HG02870 (cell line): ENCODE results near the gene PLAU.
"Not testable (repeated sequence)": the region's sequence is repeated elsewhere in the genome, so short reads cannot be mapped to it uniquely, and the experiment has no call there.

Experiments
- ATAC-seq: cut with Tn5 transposase; IDR thresholded peaks from one replicate; pipeline ENCODE4 v1.9.1; 2021; ENCODE audit warnings: mild to moderate bottlenecking, moderate library complexity; ENCODE audit not compliant: unreplicated experiment

PLAU gene

DNA sequence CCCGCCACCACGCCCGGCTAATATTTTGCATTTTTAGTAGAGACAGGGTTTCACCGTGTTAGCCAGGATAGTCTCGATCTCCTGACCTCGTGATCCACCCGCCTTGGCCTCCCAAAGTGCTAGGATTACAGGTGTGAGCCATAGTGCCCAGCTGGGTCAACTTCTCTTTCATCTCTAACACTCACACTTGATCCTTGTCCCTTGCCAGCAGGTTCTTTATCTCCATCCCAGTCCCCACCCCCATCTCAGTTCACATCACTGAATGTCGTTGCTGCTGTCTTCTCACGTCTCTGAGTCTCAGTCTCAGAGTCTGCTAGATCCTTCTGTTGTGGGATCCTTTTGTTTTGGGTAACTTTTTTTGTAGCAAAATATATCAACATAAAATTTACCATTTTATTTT is 15.6 kb upstream of the PLAU start:
- not testable (repeated sequence) for ATAC-seq

- ATAC-seq: no peak
Observed at GRCh38 chr10:73897693-73898092, 13.2 kb upstream of the PLAU start.

DNA sequence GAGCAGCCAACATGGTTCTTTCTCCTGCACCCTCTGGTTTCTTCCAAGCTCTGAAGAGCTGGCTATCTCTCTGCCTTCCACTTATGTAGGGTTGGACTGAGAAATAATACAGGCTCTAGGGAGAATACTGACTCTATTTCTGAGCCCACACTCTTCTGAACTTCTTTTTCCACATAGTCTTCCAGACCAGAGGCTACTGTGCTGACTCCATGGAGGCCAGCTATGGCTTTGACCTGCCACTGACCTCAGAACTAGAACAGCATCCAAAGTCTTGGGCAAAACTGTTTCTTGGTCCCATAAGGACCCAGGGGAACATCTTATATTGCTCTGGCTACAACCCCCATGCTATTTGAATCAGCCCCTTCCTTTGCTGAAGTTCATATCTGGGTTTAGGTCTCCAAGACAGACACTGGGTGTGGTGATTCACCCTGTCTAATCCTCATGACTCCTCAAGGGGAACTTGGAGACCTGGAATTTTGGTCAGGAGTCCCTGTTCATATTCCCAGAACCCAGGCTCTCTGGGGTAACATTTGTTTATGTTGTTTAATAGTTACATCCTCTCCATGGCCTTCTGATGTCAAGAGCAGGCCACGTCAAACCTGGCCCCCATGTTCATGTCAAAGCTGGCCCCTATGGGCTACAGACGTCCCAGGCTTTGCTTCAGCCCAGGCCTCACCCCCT is 12.1 kb upstream of the PLAU start:
- no peak for ATAC-seq

DNA sequence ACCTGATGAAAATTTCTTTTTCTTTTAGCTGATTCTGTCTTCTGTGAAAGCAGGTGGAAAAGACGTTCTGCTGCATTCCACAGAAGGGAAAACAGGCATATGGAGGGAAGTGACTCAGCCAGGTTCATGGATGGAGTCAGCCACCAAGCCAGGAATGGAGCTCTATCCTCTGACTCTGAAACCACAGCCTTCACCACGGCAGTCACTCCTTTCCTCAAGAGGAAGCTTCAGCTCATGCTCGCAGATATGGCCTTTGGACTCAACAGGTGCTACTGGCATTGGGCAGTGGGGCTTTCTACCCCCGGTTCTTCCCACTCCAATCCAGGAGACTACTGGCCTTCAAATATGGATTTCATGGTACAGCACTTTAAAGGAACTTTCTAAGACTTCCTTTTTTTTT is 11.5 kb upstream of the PLAU start:
- no peak for ATAC-seq

- no peak for ATAC-seq
Observed at GRCh38 chr10:73900064-73900463, 10.9 kb upstream of the PLAU start.

DNA sequence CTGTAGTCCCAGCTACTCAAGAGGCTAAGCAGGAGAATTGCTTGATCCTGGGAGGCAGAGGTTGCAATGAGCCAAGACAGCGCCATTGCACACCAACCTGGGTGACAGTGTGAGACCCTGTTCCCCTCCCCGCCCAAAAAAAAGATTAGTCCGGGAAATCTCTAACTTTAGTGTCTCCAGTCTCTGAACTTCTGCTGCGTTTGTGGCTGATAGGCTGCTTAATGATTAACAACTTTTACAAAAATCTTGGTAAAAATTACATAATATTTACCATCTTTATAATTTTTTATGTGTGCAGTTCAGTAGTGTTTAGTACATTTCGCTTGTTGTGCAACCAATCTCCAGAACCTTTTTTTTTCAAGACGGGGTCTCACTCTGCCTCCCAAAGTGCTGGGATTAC is 9.7 kb upstream of the PLAU start:
- no peak for ATAC-seq

DNA sequence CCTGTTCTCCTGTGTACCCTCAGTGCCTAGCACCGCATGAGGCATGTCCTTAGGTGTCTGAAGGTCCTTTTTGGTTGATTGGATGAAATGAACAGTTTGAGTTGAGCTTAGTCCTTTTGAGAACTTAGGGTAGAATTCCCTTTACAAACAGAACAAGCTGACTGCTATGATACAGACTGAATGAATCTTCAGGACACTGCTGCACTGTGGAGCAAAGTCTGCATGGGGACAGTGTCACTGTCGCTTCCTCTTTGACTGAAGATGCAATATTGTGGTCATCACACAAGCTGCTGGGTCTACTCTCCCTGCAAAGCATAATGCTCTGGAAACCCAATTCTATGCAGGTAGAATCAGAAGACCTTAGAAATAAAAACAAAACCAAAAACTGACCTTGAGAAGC is 8.6 kb upstream of the PLAU start:
- no peak for ATAC-seq

DNA sequence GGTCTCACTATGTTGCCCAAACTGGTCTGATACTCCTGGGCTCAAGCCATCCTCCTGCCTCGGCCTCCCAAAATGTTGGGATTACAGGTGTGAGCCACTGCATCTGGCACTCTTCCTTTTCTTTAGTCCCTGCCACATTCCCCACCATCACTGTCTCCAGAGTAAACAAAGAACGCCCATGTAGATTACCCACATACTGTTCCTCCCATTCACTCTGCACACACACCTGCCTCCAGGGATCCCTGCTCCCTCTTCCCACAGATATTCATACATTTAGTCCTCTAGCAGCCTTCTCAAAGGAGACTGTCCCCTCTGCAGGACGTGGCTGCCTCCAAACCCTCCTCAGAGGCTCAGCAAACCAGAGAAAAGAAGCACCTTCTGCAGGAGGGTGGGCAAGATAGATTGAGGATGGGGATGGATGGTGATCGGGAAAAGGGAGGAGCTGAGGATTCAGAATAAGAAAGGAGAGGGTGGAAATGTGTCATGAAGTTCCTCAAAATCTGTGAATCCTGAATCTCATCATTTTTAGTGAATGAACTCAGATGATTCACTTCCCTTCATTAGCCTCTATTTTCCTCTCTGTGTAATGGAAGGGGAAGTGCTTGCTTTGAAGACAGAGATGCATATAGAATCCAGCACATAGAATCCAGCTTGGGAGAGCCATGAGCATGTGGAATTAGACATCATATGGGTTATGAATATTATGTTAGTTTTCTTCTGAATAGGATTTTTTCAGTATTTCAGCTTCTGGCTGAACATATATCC is 5.5 kb upstream of the PLAU start:
- no peak for ATAC-seq

- no peak for ATAC-seq
Observed at GRCh38 chr10:73906524-73907447, 4.1 kb upstream of the PLAU start.

DNA sequence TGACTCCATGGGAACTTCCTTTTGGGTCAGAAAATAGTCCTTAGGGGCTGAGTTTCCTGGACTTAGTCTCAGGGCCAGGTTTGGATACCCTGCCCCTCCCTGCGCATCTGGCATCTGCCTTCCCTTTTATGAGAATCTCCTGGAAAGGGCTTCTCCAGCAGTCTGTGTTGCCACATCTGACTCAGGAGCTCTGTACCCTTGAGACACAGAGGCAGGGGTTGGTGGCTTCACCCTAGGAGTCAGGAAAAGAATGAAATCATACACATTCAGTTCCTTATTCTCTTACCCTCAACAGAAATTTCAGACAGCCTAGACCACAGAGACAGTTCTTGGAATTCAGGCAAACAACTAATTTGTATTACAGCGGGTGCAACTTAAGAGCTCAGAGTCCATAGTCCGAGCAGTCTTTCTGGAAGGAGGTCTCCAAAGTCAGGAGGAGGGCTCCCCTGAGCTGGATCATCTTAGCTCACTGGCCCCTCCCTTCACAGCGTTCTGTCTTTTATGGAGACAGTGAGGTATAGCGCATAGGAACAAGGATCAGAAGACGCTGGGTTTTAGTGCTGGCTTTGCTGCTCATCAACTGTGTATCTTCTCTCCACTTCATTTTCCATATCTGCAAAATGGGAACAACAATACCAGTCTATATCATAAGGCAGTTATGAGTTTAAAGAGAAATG is 3.0 kb upstream of the PLAU start:
- no peak for ATAC-seq

DNA sequence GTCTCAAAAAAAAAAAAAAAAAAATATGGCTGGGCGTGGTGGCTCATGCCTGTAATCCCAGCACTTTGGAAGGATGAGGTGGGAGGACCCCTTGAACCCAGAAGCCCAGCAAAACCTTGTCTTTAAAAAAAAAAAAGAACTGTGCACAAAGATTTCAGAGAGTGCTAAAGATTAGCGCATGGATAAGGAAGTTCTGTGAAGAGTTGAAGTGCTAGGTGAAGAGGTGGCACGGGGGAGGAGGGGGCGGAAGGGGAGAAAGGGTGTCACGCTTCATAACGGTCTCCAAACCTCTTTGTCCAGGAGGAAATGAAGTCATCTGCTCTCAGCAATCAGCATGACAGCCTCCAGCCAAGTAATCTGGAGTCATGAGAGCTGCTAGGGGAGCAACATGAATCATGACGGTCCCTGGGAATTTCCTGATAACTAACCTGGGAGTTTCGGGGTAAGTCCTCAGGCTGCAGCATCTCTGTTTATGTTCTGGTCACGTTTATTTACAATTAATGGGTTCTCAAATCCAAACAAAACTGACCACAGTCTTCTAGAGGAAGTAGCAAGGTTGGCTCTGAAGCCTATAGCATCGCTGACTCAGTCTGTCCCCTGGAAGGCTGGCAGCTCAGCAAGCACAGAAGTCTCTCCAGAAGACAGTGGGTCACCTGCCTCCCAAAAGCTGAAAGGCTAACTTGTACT is 1.9 kb upstream of the PLAU start:
- no peak for ATAC-seq

DNA sequence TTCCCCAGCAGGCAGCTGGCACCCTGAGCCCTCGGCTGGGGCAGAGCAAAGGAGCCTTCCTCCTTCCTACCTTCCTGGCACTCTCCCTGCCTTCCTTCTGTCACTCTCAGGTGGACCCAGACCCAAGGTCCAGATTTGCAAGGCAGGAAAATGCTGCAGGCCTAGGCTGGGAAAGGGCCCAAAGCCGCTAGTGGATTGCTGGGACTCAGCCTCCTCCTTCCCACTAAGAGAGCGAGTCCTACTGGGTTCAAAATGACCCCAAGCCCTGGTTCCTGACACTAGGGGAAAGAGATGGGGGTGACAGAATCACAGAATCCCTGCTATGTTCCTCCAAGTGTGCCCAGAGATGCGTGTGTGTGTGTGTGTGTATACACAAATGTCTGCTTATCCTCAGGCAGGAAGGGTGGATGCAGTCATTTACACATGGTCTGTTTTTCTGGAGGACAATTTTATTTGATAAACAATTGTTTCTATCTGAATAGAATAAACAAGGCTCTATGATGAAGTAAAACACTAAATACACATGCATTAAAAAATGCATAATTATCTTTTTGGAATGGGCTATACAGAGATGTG is 1.3 kb upstream of the PLAU start:
- no peak for ATAC-seq

- no peak for ATAC-seq
Observed at GRCh38 chr10:73910401-73910763, 550 bp upstream of the PLAU start.

DNA sequence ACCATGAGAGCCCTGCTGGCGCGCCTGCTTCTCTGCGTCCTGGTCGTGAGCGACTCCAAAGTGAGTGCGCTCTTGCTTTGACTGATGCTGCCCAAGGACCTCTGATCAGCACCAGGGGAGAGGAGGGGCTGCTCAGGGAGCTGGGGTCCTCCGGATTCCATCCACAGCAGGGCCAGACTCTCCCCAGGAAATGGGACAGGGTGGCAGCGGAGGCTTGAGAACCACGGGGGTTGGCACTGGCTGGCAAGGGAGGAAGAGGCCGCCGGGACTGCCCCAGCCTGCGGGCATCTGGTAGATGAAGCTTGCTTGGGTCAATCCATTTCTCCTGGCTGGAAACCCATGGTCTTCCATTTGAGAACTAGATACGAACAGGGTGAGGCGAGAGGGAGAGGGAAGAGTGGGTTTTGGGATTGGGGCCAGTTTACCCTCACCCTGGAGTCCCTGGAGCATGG is 647 bp downstream of the PLAU start:
- ATAC-seq: no peak

GRCh38 chr10:73914036-73914435 is 3.1 kb downstream of the PLAU start:
- ATAC-seq: no peak

DNA sequence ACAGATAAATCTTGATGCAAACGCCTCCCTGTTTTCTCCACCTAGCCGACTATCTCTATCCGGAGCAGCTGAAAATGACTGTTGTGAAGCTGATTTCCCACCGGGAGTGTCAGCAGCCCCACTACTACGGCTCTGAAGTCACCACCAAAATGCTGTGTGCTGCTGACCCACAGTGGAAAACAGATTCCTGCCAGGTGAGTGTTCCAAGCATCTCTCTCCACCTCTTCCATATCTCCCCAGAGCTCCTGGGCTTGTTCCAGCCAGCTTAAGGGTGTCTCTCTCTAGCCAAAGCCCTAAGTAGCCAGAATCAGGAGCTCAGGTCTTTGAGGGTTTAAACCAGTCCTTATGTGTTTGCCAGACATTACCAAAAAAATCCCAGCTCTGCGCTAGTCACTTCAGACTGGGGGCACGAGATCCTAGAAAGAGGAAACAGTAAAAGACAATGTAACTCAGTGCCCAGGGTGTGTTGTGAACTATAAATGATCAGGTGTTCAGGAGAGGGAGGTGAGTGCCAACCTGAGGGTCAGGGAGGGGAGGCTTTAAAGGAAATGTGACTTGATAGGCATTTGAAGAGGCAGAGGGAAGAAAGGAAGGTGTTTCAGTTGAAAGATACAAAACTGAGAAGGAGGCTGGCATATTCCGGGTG is 4.4 kb downstream of the PLAU start:
- no peak for ATAC-seq

DNA sequence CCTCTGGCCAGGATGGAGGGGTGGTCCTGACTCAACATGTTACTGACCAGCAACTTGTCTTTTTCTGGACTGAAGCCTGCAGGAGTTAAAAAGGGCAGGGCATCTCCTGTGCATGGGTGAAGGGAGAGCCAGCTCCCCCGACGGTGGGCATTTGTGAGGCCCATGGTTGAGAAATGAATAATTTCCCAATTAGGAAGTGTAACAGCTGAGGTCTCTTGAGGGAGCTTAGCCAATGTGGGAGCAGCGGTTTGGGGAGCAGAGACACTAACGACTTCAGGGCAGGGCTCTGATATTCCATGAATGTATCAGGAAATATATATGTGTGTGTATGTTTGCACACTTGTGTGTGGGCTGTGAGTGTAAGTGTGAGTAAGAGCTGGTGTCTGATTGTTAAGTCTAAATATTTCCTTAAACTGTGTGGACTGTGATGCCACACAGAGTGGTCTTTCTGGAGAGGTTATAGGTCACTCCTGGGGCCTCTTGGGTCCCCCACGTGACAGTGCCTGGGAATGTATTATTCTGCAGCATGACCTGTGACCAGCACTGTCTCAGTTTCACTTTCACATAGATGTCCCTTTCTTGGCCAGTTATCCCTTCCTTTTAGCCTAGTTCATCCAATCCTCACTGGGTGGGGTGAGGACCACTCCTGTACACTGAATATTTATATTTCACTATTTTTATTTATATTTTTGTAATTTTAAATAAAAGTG is 6.0 kb downstream of the PLAU start:
- no peak for ATAC-seq

- ATAC-seq: no peak
Observed at GRCh38 chr10:73917566-73918305, 6.8 kb downstream of the PLAU start.
